NCI-H2081 (cell line): Measurements from ENCODE around the gene DCLRE1A.
A peak's percentile ranks its signal among the peaks of the same experiment; 100 is the strongest.
"Not testable (repeated sequence)": the region's sequence is repeated elsewhere in the genome, so short reads cannot be mapped to it uniquely, and the experiment has no call there.

Experiments used
- DNase-seq, 2 experiments: peaks; one replicate each; lab custom pipeline; 2025; lab: John Stamatoyannopoulos, UW

Gene DCLRE1A

GRCh38 chr10:113857210-113857609, 3.3 kb upstream of the DCLRE1A start:
- no peak for DNase-seq

GRCh38 chr10:113856563-113856962, 2.7 kb upstream of the DCLRE1A start:
- no peak for DNase-seq

DNA sequence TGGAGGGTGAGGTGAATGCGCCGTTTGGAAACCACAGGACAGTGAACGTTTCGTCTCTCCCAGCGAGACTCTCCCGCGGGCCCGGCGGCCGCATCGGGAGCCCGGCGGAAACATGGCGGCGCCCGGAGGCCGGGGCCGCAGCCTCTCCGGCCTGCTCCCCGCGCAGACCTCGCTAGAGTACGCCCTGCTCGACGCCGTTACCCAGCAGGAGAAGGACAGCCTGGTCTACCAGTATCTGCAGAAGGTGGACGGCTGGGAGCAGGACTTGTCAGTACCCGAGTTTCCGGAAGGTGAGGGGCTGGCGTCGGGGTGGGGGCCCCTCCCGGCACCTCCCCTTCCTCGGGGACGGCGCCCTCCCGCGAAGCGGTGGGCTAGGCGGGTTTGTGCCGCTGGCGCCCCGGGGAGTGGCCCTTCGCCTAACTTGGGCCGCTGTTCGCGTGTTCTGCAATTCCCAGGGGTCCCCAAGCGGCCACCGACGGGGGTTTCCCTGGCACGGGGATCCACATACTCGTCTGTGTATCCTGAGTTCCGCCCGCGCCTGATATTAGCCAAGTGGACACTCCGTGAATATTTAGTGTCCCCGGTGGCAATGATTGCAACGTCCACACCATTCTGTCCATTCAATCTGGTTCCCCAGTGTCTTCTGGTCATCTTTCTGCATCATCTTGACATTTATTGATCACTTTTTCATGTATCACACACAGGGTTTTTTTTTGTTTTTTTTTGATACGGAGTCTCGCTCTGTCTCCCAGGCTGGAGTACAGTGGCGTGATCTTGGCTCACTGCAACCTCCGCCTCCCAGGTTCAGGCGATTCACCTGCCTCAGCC, 1.1 kb upstream of the DCLRE1A start:
- DNase-seq = peak; percentile 19 to 67

DNA sequence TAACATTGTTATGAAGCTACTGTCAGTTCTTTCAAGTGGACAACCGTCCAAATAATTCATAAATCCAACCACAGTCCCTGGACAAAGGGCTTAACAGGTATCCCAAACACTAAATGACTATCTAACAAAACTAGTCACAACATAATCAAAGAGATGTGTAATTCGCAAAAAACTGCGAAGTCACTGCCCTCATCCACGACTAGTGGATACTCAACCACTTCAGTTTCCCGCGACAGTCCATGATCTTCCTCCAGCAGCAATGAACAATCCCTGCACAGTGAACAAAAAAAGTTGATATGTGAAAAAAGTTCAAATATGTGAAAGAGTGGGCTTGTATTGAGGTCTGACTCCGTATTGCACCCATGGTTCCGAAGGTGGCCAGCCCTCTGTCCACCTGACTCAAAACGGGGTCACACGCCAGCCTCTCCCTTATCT, 287 bp downstream of the DCLRE1A start:
- DNase-seq = no peak

- DNase-seq = no peak
Measured at GRCh38 chr10:113849946-113850345, 3.9 kb downstream of the DCLRE1A start.

DNA sequence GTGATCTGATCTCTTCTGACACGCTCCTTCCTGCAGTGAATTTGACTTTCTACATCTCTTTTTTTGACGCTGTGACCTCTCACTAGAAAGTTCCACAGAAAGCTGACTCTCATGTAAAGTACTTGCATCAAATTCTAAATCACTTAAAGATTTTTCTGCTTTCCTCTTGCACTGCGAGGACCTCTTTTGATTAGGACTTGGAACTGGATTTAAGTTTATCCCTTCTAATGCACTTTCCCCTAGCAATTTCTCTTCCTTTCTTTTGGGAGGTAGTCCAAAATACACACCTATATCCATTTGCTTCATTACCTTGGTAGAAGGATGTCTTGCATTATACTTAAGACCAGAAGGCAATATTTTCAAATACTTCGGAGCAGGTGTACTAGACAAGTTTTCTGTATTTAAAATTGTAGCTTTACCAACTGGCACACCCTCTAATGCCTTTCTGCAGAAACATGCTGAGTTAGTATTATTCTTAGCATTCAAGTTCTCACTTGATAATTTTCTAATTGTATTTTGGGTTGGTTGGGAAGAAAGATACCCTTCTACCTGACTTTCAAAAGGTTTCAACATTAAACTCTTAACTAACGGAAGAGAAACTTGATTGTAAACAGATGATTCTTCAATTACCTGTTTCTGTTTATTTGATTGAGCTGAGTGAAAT, 4.6 kb downstream of the DCLRE1A start:
- no peak for DNase-seq

- DNase-seq = no peak
Measured at GRCh38 chr10:113846036-113846435, 7.8 kb downstream of the DCLRE1A start.

GRCh38 chr10:113843972-113844485, 9.9 kb downstream of the DCLRE1A start:
- no peak for DNase-seq

DNA sequence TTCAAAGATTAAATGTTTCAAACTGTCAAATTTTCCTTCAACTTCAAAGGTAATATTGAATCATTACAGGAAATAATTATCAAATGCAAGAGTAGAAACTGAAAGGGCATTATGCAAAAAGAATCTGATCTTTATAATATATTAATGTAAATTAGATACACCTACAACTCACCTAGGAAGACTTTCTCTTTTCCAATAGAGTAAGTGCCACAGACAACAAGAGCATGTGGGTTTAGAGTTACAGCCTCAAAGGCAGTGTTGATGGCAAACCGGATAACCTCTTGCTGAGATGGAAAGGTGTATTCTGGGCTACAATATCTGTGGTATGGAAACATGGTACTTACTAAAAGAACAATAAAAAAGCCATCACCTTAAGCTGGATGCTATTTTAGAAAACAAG, 11.7 kb downstream of the DCLRE1A start:
- DNase-seq = no peak

DNA sequence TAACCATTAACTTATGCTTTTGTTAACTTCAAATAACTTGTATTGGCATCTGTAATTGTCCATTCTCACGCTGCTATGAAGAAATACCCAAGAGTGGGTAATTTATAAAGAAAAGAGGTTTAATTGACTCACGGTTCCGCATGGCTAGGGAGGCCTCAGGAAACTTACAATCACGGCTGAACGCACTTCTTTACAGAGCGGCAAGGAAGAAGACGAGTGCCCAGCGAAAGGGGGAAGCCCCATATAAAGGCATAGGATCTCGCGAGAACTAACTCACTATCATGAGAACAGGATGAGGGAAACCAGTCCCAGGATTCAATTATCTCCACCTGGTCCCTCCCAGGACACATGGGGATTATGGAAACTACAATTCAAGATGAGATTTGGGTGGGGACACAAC, 25.3 kb downstream of the DCLRE1A start:
- DNase-seq = not testable (repeated sequence)

GRCh38 chr10:113825791-113826190, 28.1 kb downstream of the DCLRE1A start:
- no peak for DNase-seq

DNA sequence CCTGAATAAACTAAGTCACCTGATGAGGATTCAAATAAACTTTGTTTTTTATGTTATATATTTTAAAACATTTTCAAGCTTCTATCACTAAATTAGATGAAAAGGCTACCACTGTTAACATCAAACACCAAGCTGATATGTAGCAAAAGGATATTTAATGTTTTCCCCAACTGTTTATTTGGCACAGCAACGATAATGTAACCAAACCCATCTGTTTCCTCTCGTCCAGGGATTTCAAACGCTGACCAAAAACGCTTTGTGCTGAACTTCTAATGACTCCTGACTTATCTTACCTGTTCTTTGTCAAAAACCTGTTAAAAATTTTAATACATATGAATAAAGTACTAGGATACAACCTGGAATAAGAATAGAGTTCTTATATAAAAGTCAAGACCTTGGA, 30.5 kb downstream of the DCLRE1A start:
- DNase-seq = no peak

- no peak for DNase-seq
Measured at GRCh38 chr10:113822174-113822573, 31.7 kb downstream of the DCLRE1A start.

DNA sequence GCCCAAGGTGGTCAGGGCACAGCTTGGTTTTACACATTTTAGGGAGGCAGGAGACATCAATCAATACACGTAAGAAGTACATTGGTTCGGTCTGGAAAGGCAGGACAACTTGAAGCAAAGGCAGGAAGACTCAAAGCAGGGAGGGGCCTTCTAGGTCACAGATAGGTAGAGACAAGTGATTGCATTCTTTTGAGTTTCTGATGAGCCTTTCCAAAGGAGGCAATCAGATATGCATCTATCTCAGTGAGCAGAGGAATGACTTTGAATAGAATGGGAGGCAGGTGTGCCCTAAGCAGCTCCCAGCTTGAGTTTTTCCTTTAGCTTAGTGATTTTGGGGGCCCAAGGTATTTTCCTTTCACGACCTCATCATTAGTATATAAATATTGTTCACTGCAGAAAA, 32.6 kb downstream of the DCLRE1A start:
- not testable (repeated sequence) for DNase-seq

DNA sequence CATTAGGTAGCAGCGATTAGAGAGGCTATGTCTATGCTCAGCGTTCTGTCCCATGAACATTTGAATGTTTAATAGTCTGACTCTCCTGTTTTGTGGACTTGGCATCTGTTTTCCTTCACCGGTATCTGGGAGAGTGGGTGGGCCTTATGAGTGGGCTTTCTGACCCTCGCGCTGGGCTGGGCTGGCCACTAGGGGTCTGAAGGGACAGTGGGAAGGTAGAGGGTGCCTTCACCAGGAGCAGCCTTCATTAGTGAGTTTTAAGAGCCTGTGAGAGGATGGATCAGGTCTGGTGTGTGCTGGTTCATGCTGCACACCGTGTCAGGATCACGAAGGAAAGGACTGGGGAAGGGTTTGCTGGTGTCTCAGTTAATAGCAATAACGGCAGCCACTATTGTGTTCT, 33.4 kb downstream of the DCLRE1A start:
- no peak for DNase-seq

DNA sequence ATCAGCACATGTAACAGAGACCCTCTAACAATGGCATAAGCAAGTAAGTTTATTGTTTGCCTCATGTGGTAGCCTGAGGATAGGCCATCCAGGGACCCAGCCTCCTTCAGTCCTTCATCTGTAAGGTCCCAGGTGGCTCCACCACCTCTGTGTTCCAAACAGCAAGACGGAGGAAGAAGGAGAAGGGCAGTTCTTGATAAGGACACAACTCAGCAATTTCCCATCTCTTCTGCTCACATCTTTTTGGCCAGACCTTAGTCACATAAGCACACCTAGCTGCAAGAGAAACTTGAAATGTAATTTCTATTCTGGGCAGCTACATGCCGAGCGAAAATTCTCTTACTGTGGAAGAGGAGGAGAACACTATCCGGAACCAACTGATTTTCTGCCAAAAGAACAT, 33.9 kb downstream of the DCLRE1A start:
- DNase-seq = no peak

DNA sequence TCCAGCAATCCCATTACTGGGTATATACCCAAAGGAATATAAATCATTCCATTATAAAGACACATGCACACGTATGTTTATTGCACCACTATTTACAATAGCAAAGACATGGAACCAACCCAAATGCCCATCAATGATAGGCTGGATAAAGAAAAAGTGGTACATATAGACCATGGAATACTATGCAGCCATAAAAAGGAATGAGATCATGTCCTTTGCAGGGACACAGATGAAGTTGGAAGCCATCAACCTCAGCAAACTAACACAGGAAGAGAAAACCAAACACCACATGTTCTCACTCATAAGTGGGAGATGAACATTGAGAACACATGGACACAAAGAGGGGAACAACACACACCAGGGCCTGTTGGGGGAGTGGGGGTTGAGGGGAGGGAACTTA, 39.2 kb downstream of the DCLRE1A start:
- DNase-seq = not testable (repeated sequence)

DNA sequence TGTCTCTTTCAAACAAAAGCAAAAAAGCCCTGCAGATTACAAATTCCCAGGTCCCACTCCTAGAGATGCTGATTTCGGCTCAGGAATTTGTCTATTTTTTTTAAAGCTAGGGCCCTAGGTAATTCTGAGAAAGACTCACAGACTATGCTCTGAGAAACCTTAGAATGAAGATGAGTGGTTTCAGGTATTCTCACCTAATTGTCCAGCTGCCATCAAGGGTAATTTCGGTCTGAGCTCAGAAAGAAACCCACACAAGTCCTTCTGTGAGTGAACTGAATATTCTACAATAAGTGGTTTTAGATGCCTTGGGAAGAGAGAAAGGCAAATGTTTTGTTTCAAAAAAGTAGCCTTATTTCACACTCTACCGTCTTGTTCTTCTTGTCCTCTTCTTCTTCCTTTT, 45.7 kb downstream of the DCLRE1A start:
- no peak for DNase-seq

- DNase-seq = no peak
Measured at GRCh38 chr10:113806503-113806902, 47.4 kb downstream of the DCLRE1A start.

DNA sequence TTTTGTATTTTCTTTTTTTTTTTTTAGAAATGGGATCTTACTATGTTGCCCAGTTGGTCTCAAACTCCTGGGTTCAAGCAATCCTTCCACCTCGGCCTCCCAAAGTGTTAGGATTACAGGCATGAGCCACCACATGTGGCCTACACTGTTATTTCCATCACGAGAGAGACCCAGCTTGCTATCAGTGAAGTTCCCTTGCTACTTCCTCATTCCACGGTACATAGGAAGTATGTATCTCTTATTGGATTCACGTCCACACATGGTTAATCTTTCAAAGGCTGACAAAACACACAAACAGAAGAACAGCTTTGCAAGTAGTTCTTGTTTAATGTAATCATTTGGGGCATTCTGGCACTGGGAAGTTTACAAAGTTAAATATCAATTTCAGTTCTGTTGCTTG, 50.9 kb downstream of the DCLRE1A start:
- DNase-seq = no peak

DNA sequence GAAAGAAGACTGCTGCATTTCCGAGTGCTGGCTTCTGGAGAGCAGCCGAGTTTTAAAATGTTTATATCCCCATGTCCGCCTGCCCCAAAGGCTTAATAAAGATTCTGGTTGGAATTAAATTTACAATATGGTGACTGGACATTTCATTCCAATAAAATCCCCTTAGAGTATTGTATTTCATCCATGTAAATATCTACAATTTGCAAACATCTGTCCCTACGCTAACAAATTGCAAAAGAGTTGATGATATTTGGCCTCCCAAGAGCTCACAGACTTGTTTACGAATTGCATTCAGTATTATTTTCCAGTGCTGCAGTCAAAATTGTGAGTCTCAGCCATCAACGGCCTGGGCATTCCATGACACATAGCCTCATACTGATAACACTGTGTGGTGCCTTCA, 52.3 kb downstream of the DCLRE1A start:
- no peak for DNase-seq

GRCh38 chr10:113791691-113792090, 62.2 kb downstream of the DCLRE1A start:
- DNase-seq = no peak

- no peak for DNase-seq
Measured at GRCh38 chr10:113788604-113789083, 65.2 kb downstream of the DCLRE1A start.
